ENCODE measurements around the gene CFAP61. TPM values are rescaled to one million over a fixed set of nuclear protein-coding genes. Genes with fewer than 3 reads are reported as not detected.
A peak's percentile ranks its signal among the peaks of the same experiment; 100 is the strongest.

CFAP61 gene
- polyA plus RNA-seq, 1 donor from 2014 or later = not detected

- Mint-ChIP-seq H3K36me3 (peaks cover 12% of the 10 kb centered on the region), H3K9me3 (no peaks in the 10 kb centered on the region), H3K27me3 (no peaks in the 10 kb centered on the region), H3K4me1 (no peaks in the 10 kb centered on the region), H3K4me3 (no peak overlapping the region), H3K27ac (peak overlapping the region in 1 of 3 donors; percentile 26)
Measured at GRCh38 chr20:20395087-20395486, 342.8 kb downstream of the CFAP61 start.

GRCh38 chr20:20395903-20396568, 343.7 kb downstream of the CFAP61 start:
- H3K4me1 Mint-ChIP-seq = no peaks in the 10 kb centered on the region
- H3K36me3 Mint-ChIP-seq = peaks cover 12% of the 10 kb centered on the region
- no peak overlapping the region for H3K4me3 Mint-ChIP-seq
- H3K27ac Mint-ChIP-seq = no peak overlapping the region
- H3K27me3 Mint-ChIP-seq = no peaks in the 10 kb centered on the region
- H3K9me3 Mint-ChIP-seq = no peaks in the 10 kb centered on the region

GRCh38 chr20:20396794-20397193, 344.5 kb downstream of the CFAP61 start:
- Mint-ChIP-seq H3K4me3 (no peak overlapping the region), H3K27me3 (no peaks in the 10 kb centered on the region), H3K9me3 (no peaks in the 10 kb centered on the region), H3K36me3 (peaks cover 12% of the 10 kb centered on the region), H3K4me1 (no peaks in the 10 kb centered on the region), H3K27ac (no peak overlapping the region)

DNA sequence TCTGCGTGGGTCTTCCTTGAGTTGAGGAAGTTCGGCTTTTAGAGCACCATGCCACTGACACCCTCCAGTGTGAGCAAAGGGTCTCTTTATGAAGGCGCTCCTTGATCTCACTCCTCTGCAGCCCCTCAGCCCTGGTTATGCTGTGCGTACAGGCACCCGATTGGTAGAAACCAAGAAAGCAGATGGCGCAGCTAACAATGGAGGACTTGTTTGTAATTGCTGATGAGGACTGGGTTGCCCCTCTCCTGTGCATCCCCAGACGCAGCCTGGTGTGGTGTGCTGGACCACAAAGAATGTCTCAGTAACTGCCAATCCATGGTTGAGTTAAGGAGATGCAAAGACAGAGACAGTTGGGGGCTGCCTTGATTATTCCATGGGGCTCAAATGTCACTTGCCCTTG, 345.8 kb downstream of the CFAP61 start:
- Mint-ChIP-seq H3K36me3 (peaks cover 4% of the 10 kb centered on the region), H3K9me3 (no peaks in the 10 kb centered on the region), H3K27ac (no peak overlapping the region), H3K4me1 (no peaks in the 10 kb centered on the region), H3K4me3 (no peak overlapping the region), H3K27me3 (no peaks in the 10 kb centered on the region)

- peaks cover 6% of the 10 kb centered on the region for H3K36me3 Mint-ChIP-seq
- H3K27ac Mint-ChIP-seq = no peak overlapping the region
- no peaks in the 10 kb centered on the region for H3K9me3 Mint-ChIP-seq
- no peaks in the 10 kb centered on the region for H3K27me3 Mint-ChIP-seq
- H3K4me1 Mint-ChIP-seq = no peaks in the 10 kb centered on the region
- no peak overlapping the region for H3K4me3 Mint-ChIP-seq
Measured at GRCh38 chr20:20399531-20400500, 347.5 kb downstream of the CFAP61 start.

GRCh38 chr20:20401991-20402390, 349.7 kb downstream of the CFAP61 start:
- H3K27me3 Mint-ChIP-seq = no peaks in the 10 kb centered on the region
- no peaks in the 10 kb centered on the region for H3K9me3 Mint-ChIP-seq
- H3K4me3 Mint-ChIP-seq = no peak overlapping the region
- H3K36me3 Mint-ChIP-seq = peaks cover 10% of the 10 kb centered on the region
- H3K4me1 Mint-ChIP-seq = no peaks in the 10 kb centered on the region
- H3K27ac Mint-ChIP-seq = no peak overlapping the region

GRCh38 chr20:20404633-20405032, 352.3 kb downstream of the CFAP61 start:
- H3K4me1 Mint-ChIP-seq = no peaks in the 10 kb centered on the region
- no peak overlapping the region for H3K4me3 Mint-ChIP-seq
- H3K27ac Mint-ChIP-seq = no peak overlapping the region
- peaks cover 10% of the 10 kb centered on the region for H3K36me3 Mint-ChIP-seq
- H3K27me3 Mint-ChIP-seq = no peaks in the 10 kb centered on the region
- H3K9me3 Mint-ChIP-seq = no peaks in the 10 kb centered on the region

GRCh38 chr20:20405623-20406022, 353.3 kb downstream of the CFAP61 start:
- peaks cover 14% of the 10 kb centered on the region for H3K36me3 Mint-ChIP-seq
- no peaks in the 10 kb centered on the region for H3K27me3 Mint-ChIP-seq
- H3K27ac Mint-ChIP-seq = no peak overlapping the region
- H3K4me1 Mint-ChIP-seq = no peaks in the 10 kb centered on the region
- H3K9me3 Mint-ChIP-seq = no peaks in the 10 kb centered on the region
- H3K4me3 Mint-ChIP-seq = no peak overlapping the region

GRCh38 chr20:20406306-20406705, 354.0 kb downstream of the CFAP61 start:
- Mint-ChIP-seq H3K27me3 (no peaks in the 10 kb centered on the region), H3K4me3 (no peak overlapping the region), H3K4me1 (no peaks in the 10 kb centered on the region), H3K36me3 (peaks cover 14% of the 10 kb centered on the region), H3K9me3 (no peaks in the 10 kb centered on the region), H3K27ac (peak overlapping the region in 1 of 3 donors; percentile 65)

DNA sequence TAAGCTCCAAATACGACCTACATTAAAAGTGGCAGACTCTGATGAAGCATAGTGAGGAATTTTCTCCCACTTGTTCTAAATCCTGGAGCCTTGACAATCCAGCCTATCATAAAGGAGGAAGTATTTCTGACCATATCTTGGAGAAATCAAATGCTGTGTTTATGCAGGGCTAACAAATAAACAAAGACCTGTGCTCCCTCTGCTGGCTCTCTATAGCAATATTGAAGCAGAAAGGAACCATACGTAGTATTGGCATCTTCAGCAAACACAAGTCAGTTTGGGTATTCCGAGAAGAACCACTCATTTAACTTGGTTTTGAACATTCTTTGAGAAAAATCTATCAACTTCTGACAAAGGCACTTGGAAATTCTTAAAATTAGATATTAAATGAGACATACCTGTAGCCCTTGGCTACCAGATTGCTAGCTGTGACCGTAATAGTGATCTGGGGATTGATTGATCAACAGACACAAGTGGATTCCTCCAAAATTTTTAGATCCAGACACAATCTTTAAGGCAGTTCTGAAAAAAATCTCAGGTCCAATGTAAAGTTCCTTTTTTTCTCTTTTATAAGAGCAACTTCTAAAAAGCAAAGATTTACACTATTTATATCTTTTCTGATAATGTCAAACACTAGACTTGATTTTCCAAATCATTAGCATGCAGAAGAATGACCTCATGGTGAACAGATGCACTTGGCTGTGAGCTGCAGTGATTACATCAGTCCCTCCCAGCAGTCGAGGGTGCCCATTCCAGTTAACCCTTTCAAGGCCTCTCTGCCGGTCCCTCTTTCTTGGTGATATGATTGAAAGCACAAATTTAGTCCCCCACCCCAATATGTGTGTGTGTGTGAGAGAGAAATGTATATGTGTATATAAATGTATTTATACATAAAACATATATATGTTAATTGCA, 355.8 kb downstream of the CFAP61 start:
- Mint-ChIP-seq H3K9me3 (no peaks in the 10 kb centered on the region), H3K36me3 (peaks cover 14% of the 10 kb centered on the region), H3K27ac (no peak overlapping the region), H3K4me3 (no peak overlapping the region), H3K27me3 (no peaks in the 10 kb centered on the region), H3K4me1 (no peaks in the 10 kb centered on the region)

DNA sequence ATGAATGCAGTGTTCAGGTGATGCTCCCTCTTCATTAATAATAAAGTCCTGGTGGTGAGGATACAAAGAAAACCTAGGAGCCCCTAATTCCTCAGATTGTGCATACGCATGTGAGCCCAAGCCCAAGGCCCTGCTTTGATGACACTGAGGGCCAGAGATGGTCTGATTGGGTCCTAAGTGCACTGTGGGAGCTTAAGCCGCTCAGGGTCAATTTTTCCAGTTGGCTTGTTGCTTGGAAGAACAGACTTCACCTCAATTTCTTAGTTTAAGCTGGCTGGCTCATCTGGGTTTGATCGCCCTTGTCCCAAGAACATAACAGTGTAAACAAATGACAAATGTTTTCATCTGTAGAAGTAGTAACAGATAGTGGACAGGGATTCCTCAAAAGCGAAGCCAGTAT, 357.0 kb downstream of the CFAP61 start:
- H3K9me3 Mint-ChIP-seq = no peaks in the 10 kb centered on the region
- no peak overlapping the region for H3K4me3 Mint-ChIP-seq
- no peaks in the 10 kb centered on the region for H3K27me3 Mint-ChIP-seq
- no peak overlapping the region for H3K27ac Mint-ChIP-seq
- H3K36me3 Mint-ChIP-seq = peaks cover 12% of the 10 kb centered on the region
- peaks cover 0 to 2% (median 0%) of the 10 kb centered on the region in 3 donors for H3K4me1 Mint-ChIP-seq

Other genes with a start within 250 kb of the CFAP61 start
- 51.6 TPM for gene NAA20, start 35.2 kb upstream of the CFAP61 start, polyA plus RNA-seq
- 9.7 TPM for gene CRNKL1, start 66 bp upstream of the CFAP61 start, polyA plus RNA-seq

Data from IgD-negative memory B cell (primary cell).